ENCODE measurements around the gene PLEKHM2.

Gene PLEKHM2

DNA sequence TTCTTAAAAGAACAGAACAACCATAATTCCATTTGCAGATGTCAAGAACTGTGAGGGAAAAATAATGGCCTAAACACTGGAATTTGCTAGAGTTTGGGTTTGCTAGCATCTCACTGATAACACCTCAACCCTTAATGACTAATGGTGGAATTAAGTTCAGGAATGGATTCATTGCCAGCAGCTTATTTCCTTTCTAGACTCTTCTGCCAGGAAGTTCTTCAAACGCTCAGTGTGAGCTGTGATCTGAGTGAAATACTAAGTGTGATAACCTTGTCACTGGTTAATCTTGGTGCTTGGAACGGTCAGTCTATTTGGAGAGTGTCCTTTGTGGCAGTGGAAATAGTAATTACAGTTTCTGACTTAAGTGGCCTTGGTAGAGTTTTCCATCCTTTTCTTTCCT lies 21.6 kb upstream of the PLEKHM2 start:
- POLR2A ChIA-PET (ENCODE audit: low non-redundant PET) = no interaction called here
- DNase-seq (ENCODE audit: low spot score) = no peak
- TF ChIP-seq, protein P1, sequence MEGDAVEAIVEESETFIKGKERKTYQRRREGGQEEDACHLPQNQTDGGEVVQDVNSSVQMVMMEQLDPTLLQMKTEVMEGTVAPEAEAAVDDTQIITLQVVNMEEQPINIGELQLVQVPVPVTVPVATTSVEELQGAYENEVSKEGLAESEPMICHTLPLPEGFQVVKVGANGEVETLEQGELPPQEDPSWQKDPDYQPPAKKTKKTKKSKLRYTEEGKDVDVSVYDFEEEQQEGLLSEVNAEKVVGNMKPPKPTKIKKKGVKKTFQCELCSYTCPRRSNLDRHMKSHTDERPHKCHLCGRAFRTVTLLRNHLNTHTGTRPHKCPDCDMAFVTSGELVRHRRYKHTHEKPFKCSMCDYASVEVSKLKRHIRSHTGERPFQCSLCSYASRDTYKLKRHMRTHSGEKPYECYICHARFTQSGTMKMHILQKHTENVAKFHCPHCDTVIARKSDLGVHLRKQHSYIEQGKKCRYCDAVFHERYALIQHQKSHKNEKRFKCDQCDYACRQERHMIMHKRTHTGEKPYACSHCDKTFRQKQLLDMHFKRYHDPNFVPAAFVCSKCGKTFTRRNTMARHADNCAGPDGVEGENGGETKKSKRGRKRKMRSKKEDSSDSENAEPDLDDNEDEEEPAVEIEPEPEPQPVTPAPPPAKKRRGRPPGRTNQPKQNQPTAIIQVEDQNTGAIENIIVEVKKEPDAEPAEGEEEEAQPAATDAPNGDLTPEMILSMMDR (conservative IDR thresholded peaks at IDR 0.05; ENCODE audit: low read depth) = no peak
- no peak overlapping the region for H3K27ac ChIP-seq
- CTCF ChIA-PET = no interaction called here

DNA sequence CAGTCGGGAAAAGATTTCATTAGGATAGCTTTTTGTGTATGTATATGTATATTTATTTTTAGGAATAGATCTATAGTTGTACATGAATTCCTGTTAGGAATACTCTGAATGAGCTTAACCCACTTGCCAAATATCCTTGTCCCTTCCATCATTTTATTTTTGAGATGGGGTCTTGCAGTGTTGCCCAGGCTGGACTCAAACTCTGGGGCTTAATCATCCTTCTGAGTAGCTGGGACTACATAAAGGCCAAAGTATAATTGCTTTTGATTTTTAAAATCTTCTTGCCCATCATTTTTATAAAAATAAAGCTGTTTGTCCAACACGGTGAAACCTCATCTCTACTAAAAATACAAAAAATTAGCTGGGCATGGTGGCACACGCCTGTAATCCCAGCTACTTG lies 20.2 kb upstream of the PLEKHM2 start:
- no peak overlapping the region for H3K27ac ChIP-seq
- ChIA-PET CTCF (interaction anchor here (0.6 kb wide), 1 partner anchor 73 kb away, joined by 4 read pairs; no protein-coding TSS in a partner anchor), POLR2A (ENCODE audit: low non-redundant PET) (interaction anchor here (0.5 kb wide), 1 partner anchor 74 kb away, joined by 3 read pairs; no protein-coding TSS in a partner anchor)
- DNase-seq (ENCODE audit: low spot score) = no peak
- TF ChIP-seq, protein P1 (conservative IDR thresholded peaks at IDR 0.05; ENCODE audit: low read depth) = no peak

DNA sequence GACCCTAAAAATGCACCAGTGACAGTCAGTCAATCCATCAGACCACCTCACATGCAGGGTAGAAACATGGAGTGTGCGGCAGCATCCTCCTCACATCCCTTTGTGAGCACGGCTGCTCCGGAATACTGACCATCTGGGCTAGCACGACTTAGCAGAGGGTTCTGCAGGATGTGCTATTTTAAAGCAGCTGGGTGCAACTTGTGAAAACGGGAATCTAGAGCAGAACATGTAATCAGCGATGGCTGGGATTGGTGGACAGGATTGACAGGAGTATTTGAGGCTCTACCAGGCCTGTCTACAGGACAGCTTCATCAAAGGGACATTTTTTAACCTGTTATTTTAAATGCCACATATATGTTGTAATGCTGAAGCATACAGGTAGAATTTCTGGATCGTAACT lies 16.8 kb upstream of the PLEKHM2 start:
- H3K27ac ChIP-seq = no peak overlapping the region
- TF ChIP-seq, protein P1 (conservative IDR thresholded peaks at IDR 0.05; ENCODE audit: low read depth) = no peak
- POLR2A ChIA-PET (ENCODE audit: low non-redundant PET) = no interaction called here
- DNase-seq (ENCODE audit: low spot score) = no peak
- CTCF ChIA-PET = no interaction called here

DNA sequence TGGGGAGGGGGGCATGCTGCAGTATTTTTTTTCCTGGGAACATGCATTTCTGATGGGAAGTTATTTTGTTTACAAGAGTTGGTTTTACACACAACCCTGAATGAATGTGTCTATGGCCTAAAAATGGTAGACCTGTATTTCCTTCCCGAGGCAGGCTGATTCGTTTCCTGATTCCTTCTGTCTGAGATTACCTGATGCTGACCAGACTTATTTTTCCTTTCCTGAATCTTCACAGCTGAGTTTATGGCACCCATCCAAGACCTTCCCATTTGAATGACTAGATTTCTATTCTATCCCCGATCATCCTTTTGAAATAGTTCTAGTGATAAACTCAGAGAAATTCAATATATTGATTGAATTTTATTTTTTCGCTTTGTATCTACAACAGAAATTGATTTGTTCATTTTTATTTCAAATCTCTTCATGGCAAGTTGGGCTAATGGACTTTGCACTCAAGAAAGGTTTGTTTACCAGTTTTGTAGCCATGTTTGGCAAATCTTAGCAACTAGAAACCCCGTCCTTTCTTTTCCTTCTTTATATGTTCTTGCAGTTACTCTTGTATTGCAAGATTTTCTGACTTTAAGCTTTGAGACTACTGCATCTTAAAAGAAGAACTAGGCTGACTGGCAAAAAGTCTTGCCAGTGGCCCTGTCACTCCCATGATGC lies 15.9 kb upstream of the PLEKHM2 start:
- H3K27ac ChIP-seq = no peak overlapping the region
- TF ChIP-seq, protein P1 (conservative IDR thresholded peaks at IDR 0.05; ENCODE audit: low read depth) = no peak
- ChIA-PET CTCF (no interaction called here), POLR2A (ENCODE audit: low non-redundant PET) (no interaction called here)
- no peak for DNase-seq (ENCODE audit: low spot score)

DNA sequence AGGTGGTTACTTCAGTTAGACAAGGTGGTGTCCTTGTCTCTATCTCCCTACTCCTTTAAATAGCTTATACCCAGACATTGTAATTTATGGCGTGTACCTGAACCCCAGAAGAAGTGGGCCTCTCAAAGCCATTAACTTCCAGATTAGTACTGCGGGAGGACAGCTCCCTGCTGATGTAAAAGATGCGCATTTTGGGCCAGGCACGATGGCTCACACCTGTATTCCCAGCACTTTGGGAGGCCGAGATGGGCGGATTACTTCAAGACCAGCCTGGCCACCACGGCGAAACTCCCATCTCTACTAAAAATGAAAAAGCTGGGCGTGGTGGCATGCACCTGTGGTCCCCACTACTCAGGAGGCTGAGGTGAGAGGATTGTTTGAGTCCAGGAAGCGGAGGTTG lies 15.0 kb upstream of the PLEKHM2 start:
- CTCF ChIA-PET = no interaction called here
- POLR2A ChIA-PET (ENCODE audit: low non-redundant PET) = no interaction called here
- no peak overlapping the region for H3K27ac ChIP-seq
- TF ChIP-seq, protein P1 (conservative IDR thresholded peaks at IDR 0.05; ENCODE audit: low read depth) = no peak
- DNase-seq (ENCODE audit: low spot score) = no peak

DNA sequence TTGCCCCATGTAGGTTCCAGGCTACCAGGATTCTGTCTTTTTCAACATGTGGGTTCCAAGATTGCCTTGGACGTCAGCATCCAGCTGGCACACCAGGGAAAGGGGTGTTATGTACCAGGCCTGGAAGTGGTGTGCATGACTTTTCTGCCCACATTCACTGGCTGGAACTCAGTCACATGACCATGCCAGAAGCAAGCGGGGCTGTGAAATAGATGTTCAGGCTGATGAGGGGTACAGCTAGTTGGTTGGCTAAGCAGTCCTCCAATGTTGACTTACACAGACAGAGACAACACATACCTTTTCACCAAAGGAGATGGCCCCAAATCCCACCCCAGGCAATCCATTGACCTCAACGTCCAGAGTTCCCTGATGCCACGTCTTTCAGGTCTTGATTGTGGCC lies 14.3 kb upstream of the PLEKHM2 start:
- TF ChIP-seq, protein P1 (conservative IDR thresholded peaks at IDR 0.05; ENCODE audit: low read depth) = no peak
- no peak overlapping the region for H3K27ac ChIP-seq
- ChIA-PET CTCF (no interaction called here), POLR2A (ENCODE audit: low non-redundant PET) (no interaction called here)
- DNase-seq (ENCODE audit: low spot score) = no peak
